Type B pancreatic cell (in vitro differentiated cells): ENCODE data around the gene B3GNT2. TPM values are rescaled to one million over a fixed set of nuclear protein-coding genes. Genes with fewer than 3 reads are reported as not detected.
A peak's percentile ranks its signal among the peaks of the same experiment; 100 is the strongest.

ENCODE experiments used
- DNase-seq: peaks from one replicate; pipeline ENCODE4 v3.0.0; 2021; ENCODE audit warnings: mixed read lengths; ENCODE audit not compliant: unreplicated experiment; ENCODE audit errors: extremely low spot score
- H3K27ac Mint-ChIP-seq: 2 replicates; pipeline ENCODE4 v1.8.0; 2021; ENCODE audit warnings: mild to moderate bottlenecking, mixed read lengths
- H3K27me3 Mint-ChIP-seq: 2 replicates; pipeline ENCODE4 v1.8.0; 2021; ENCODE audit warnings: mixed read lengths
- H3K36me3 Mint-ChIP-seq: 2 replicates; pipeline ENCODE4 v1.8.0; 2021; ENCODE audit warnings: mixed read lengths
- H3K4me1 Mint-ChIP-seq: one replicate; pipeline ENCODE4 v1.8.0; 2021; ENCODE audit warnings: mixed read lengths; ENCODE audit not compliant: unreplicated experiment
- H3K4me3 Mint-ChIP-seq: 2 replicates; pipeline ENCODE4 v1.8.0; 2021; ENCODE audit warnings: mild to moderate bottlenecking, mixed read lengths
- H3K9me3 Mint-ChIP-seq: 2 replicates; pipeline ENCODE4 v1.8.0; 2021; ENCODE audit warnings: mixed read lengths
- total RNA-seq: library from RNA; stranded (reverse); gene quantifications from 2 replicates; pipeline ENCODE4 v1.2.1, GENCODE V29; 2021; ENCODE audit warnings: low replicate concordance
- TF ChIP-seq, protein P1 (sequence below): fragments of 200-600 bp; sonication (generic); conservative IDR thresholded peaks from 2 replicates; pipeline ENCODE4 v1.5.0; 2021; ENCODE audit warnings: antibody characterized with exemption, mild to moderate bottlenecking

Gene B3GNT2
- total RNA-seq, 1 donor from 2014 or later, result 23.5 TPM

GRCh38 chr2:62187246-62187645 lies 8.7 kb upstream of the B3GNT2 start:
- peaks cover 3% of the 10 kb centered on the region for H3K4me1 Mint-ChIP-seq
- H3K27ac Mint-ChIP-seq, result no peak overlapping the region

DNA sequence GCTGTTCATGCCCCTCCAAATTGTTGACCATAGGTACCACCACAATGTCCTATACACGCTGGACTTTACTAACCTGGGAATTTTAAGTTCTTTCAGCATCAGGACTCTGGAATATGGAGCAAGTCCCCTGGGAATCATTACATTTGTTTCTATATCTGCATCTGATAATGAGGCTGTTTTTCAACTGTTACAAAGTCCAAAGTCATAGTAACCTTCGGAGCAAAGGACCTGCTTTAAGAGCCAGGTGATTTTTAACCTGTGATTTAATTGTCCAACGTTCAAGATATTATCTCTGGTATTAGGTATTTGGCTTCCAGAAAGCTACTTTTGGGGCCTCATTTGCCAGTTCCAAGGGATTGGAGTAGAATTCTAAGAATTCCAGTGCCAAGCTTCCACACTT lies 7.5 kb upstream of the B3GNT2 start:
- DNase-seq, result no peak
- Mint-ChIP-seq H3K27me3 (peaks cover 4% of the 10 kb centered on the region), H3K36me3 (peaks cover 10% of the 10 kb centered on the region), H3K27ac (no peak overlapping the region), H3K4me1 (no peaks in the 10 kb centered on the region), H3K9me3 (no peaks in the 10 kb centered on the region), H3K4me3 (no peak overlapping the region)
- TF ChIP-seq, protein P1, sequence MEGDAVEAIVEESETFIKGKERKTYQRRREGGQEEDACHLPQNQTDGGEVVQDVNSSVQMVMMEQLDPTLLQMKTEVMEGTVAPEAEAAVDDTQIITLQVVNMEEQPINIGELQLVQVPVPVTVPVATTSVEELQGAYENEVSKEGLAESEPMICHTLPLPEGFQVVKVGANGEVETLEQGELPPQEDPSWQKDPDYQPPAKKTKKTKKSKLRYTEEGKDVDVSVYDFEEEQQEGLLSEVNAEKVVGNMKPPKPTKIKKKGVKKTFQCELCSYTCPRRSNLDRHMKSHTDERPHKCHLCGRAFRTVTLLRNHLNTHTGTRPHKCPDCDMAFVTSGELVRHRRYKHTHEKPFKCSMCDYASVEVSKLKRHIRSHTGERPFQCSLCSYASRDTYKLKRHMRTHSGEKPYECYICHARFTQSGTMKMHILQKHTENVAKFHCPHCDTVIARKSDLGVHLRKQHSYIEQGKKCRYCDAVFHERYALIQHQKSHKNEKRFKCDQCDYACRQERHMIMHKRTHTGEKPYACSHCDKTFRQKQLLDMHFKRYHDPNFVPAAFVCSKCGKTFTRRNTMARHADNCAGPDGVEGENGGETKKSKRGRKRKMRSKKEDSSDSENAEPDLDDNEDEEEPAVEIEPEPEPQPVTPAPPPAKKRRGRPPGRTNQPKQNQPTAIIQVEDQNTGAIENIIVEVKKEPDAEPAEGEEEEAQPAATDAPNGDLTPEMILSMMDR, result no peak

More at GRCh38 chr2:62187246-62187645, 8.7 kb upstream of the B3GNT2 start:
- DNase-seq, result no peak
- H3K27me3 Mint-ChIP-seq, result peaks cover 4% of the 10 kb centered on the region
- H3K36me3 Mint-ChIP-seq, result peaks cover 6% of the 10 kb centered on the region
- no peaks in the 10 kb centered on the region for H3K9me3 Mint-ChIP-seq
- no peak overlapping the region for H3K4me3 Mint-ChIP-seq
- TF ChIP-seq, protein P1, result no peak

GRCh38 chr2:62189196-62189595 lies 6.7 kb upstream of the B3GNT2 start:
- Mint-ChIP-seq H3K27me3 (peaks cover 4% of the 10 kb centered on the region), H3K4me1 (no peaks in the 10 kb centered on the region), H3K4me3 (no peak overlapping the region), H3K27ac (no peak overlapping the region), H3K9me3 (no peaks in the 10 kb centered on the region), H3K36me3 (peaks cover 10% of the 10 kb centered on the region)
- DNase-seq, result no peak
- TF ChIP-seq, protein P1, result no peak

- Mint-ChIP-seq H3K4me1 (peaks cover 4% of the 10 kb centered on the region), H3K9me3 (no peaks in the 10 kb centered on the region), H3K27me3 (peaks cover 4% of the 10 kb centered on the region), H3K4me3 (no peak overlapping the region), H3K36me3 (peaks cover 10% of the 10 kb centered on the region), H3K27ac (peak overlapping the region; percentile 0)
- DNase-seq, result no peak
- TF ChIP-seq, protein P1, result no peak
Measured at GRCh38 chr2:62192811-62193210, 3.1 kb upstream of the B3GNT2 start.

DNA sequence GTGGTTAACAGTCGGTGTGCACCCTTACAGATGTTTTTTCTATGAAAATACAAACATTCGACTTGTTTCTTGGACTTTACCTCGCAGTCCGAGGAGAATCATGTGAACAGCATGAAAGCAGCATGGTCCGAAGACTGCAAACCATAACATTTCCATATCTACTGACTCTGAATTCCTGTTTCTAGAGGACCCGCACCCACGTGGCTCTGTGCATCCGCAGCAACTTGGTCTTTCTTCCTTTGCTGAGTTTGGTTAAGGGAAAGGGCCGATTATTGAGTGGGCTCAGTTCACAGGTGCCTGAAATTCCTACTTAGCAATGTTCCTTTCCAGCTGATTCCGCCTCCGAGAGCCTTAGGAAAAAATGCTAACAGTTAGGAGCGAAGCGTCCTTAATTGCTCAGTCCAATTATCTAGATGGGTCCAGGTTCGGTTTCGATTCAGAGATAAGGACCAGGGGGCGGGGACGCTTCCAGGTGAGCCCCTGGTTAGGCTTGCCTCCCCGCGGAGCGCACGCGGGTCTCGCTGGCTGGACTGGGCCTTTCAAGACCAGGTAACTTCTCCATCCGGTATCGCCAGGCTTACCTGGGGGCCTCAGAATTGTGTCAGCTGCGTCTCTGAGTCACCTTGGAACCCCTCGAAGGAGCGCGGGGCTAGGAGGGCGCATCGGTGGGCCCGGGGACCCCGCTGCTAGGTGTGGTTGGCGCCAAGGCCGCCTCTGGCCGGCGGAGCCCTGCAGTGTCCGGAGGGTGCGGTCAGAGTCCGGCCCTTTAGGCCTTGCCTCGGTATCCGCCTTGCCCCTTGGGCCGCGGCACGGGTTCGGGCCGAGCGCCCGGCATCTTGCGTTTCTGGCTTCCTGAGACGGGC lies 1.1 kb upstream of the B3GNT2 start:
- no peaks in the 10 kb centered on the region for H3K9me3 Mint-ChIP-seq
- H3K27me3 Mint-ChIP-seq, result peaks cover 4% of the 10 kb centered on the region
- H3K36me3 Mint-ChIP-seq, result peaks cover 10% of the 10 kb centered on the region
- peak overlapping the region; percentile 85 for H3K4me3 Mint-ChIP-seq
- H3K27ac Mint-ChIP-seq, result peak overlapping the region; percentile 43
- TF ChIP-seq, protein P1, result no peak
- peaks cover 19% of the 10 kb centered on the region for H3K4me1 Mint-ChIP-seq
- no peak for DNase-seq
